GM19351 (cell line): ENCODE measurements around the gene ROBO2.

Experiments
- ATAC-seq: cut with Tn5 transposase; IDR thresholded peaks from one replicate; pipeline ENCODE4 v1.9.1; 2021; ENCODE audit warnings: mild to moderate bottlenecking, moderate library complexity; ENCODE audit not compliant: unreplicated experiment

Gene ROBO2

DNA sequence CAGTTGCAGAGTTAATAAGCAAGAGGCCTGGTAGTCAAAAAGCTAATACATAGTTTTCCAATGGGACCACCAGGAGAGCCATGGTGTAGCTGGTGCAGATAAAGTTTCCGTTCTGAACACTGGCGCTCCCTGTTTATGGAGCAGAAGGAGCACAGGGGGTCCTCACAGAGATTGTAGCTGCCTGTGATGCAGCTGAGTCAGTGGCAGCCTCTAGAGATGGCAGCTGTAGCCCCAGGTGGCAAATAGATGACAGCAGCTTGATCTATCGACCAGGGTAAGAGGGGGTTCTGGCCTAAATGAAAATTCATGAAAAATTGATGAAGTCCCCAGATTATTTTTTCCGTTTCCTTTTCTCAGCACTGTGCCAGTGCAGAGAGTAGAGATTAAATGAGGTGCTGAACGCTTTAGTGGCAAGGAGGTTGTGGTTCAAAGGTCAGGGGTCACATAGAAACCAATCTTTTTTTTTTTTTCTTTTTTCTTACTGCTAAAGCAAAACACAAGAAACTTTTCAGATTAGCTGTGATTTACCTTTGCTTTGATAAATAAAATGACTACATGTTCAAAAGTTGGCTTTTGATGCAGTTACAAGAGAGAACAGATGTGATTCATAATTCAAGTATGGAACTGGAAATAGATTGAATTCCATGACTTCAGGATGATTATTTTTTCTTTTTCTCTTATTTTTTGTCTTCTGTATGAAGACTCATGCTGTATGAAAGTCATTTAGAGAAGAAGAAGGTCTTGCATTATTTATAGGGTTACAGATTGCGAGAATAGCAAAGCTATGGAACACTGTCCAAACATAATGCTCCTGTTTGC, 63.3 kb downstream of the ROBO2 start:
- ATAC-seq = no peak

DNA sequence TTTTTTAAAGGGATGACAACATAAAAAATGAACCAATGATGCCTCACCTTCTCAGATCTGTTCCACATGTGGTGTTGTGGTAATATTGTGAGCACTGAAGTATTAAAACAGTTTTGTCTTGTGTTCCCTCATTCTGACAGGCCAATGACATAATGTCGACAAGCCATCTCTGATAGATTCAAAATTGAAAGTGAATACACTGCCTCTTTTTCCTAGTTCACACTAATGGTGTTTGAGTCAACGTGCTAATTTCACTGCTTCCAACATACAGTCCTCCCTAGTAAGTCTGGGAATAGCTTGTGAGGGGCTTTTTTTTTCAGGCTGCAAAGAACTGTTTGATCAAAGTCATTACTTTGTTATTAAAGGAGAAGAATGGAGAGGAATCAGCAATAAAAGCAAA, 82.8 kb downstream of the ROBO2 start:
- ATAC-seq = no peak

- ATAC-seq = no peak
These were observed 86.1 kb downstream of the ROBO2 start for GRCh38 chr3:77125966-77126365.

DNA sequence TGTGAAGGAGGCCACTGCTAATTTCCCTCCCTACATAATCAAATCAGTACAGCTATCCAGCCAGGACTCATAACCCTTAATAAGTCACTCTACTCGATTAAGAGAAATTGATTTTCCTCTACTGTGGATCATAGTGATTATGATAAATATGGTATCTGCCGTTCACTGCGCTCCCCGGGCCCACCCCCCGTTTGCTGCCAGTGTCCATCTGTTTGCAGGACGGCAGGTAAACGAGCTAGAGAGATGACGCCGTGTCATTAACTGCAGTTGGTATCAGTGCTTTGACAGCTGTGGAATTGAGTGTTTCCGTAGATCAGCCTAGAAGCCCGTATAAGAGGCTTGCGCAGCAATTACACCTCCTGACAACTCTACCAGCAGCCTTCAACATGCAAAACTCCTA, 94.9 kb downstream of the ROBO2 start:
- ATAC-seq = no peak

DNA sequence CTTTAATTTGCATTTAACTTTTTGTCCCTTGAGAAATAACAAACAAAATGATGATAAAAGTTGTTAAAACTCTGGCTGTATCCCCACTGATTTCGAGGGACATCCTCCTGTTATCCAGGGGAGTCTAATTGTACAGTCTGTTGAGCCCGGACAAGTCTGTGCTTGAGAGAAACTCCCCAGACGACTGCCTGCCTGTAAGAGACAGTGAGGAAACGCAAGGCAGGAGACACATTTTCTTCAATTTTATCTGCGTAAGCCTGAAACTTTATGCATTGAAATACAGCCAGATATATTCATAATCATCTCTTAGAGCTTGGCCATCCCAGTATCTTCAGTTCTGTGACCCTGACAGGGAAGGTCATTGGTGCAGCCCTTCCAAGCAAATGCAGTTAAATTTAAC, 97.7 kb downstream of the ROBO2 start:
- no peak for ATAC-seq

GRCh38 chr3:77139624-77140023, 99.7 kb downstream of the ROBO2 start:
- ATAC-seq = no peak

GRCh38 chr3:77141423-77141822, 101.5 kb downstream of the ROBO2 start:
- no peak for ATAC-seq

GRCh38 chr3:77142578-77142977, 102.7 kb downstream of the ROBO2 start:
- ATAC-seq = no peak

GRCh38 chr3:77146004-77146403, 106.1 kb downstream of the ROBO2 start:
- no peak for ATAC-seq

GRCh38 chr3:77147836-77148578, 108.1 kb downstream of the ROBO2 start:
- ATAC-seq = no peak

DNA sequence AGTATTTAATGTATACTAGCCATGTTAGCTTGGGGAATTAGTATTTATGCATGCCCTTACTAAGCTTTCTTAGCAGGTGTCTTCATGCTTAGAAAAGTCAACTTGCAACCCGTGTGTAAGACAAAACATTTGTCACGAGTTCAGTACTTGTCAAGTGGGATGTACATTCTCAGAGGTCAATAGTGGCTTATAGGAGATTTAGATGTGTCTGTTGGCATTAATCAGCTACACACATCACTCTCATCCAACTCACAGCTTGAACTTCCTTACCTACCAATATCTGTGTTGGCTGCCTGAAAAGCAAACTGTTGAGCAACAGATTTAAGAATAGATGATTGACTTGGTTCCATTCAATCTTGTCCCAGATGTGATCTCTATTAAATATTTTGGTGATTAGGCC, 109.5 kb downstream of the ROBO2 start:
- ATAC-seq = no peak

- no peak for ATAC-seq
These were observed 110.1 kb downstream of the ROBO2 start for GRCh38 chr3:77150028-77150427.

DNA sequence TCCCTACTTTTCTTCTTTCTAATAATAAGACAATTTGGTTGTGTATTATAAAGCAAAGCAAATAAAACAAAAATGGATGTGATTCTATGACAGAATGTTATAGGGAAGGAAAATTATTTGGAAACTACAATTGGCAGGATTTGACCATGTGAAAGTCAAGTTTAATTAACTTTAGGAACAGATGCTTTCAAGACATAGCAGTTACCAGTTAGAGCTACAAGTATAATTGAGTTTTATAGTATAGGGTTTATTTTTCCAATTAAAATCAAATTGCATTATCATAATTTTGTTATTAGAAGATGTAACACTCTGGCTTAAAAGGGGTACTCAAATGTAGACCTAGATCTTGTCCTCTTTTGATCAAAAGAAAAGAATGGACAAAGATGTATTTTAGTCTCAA, 110.9 kb downstream of the ROBO2 start:
- ATAC-seq = no peak

GRCh38 chr3:77158730-77159581, 119.1 kb downstream of the ROBO2 start:
- ATAC-seq = no peak

GRCh38 chr3:77160931-77161497, 121.1 kb downstream of the ROBO2 start:
- no peak for ATAC-seq

GRCh38 chr3:77169823-77170222, 129.9 kb downstream of the ROBO2 start:
- ATAC-seq = no peak

GRCh38 chr3:77171026-77171425, 131.1 kb downstream of the ROBO2 start:
- ATAC-seq = no peak

DNA sequence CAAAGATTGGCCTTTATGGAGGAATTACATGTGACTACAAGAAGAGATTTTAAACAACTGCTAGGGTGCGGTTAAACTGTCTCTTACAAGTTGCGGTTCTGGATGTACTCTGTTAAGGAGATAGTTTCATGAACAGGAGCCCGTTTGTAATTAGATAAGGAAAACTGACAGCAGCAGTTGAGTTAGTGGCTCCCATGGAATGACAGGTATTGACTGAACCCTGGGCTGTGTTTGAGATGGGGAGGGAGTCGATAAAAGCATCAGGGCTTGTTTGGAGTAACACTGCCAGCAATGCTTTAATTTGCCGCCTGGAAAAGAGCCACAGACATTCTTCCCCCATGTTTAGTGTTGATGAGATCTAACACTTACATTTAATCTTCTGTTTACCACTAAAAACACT, 139.9 kb downstream of the ROBO2 start:
- no peak for ATAC-seq

- ATAC-seq = no peak
These were observed 142.4 kb downstream of the ROBO2 start for GRCh38 chr3:77182341-77182740.

DNA sequence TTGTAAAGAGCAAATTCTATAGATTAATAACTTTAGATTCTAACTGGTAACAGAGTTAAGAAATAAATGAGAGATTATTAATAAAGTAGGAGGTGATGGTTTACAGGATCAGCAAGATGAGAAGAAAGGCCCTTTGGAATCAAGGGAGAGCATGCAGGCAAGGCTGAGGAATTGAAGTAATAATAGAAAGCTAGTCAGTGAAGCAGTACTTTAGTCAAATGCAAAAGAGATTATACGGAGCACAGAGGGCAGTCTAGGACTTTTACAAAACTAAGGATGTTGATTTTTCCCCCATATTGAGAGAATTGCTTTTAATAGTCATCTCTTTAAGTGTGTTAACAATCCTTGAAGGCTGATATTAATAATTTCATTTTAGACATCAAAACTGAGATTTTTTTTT, 146.4 kb downstream of the ROBO2 start:
- no peak for ATAC-seq

DNA sequence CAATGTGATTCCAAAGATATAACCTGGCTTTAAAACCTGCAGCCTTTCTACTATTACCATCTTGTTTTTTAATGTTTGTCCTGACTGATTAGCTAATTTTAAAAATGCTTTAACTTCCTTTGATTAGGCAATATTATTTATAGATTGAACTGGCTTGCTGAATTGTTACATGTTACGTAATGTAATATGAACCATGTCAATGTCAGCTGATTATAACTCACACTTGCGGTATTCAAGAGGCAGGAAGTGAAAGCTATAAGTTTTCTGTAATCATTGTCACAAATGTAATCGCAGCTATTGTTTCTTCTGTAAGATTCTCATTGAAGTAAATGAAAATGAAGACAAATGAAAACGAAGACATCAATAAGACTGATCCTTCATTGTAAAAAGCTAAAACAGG, 146.8 kb downstream of the ROBO2 start:
- ATAC-seq = no peak
